GM19324 (cell line): ENCODE data around the gene MT1B.

Source experiments
- ATAC-seq: cut with Tn5 transposase; IDR thresholded peaks from one replicate; pipeline ENCODE4 v1.9.1; 2021; ENCODE audit warnings: mild to moderate bottlenecking, moderate library complexity; ENCODE audit not compliant: unreplicated experiment, low FRiP score

The MT1B gene

DNA sequence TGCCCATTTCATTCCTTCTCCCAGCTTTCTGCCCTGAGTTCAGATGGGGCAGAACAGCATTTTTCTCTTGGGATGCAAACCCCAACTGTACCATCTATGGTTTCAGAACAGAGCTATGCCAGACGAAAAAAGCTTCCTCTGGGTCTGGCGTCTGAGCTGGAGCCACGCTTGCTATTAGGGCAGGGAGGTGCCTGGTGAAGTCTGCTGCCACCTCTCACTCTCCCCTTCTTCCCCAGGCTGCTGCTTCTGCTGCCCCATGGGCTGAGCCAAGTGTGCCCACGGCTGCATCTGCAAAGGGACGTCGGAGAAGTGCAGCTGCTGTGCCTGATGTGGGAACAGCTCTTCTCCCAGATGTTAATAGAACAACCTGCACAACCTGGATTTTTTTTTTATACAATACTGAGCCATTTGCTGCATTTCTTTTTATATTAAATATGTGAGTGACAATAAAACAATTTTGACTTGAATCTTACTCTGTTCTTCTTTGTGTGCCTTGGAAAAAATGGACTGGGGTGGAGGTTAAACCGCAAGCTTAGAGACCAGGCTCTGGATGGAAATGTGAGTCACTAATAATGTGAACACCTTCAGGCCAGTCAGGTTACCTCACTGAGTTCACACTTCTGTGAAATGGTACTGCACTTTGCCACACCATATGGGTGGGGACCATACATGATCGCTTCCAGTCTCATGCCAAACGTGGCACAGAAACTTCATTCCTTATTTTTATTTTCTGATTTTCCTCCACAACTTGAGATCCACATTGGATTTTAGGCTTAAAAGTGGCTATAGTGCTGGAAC lies 14.9 kb upstream of the MT1B start:
- no peak for ATAC-seq

- no peak for ATAC-seq
These were observed 13.6 kb upstream of the MT1B start, which contains the start of gene MT1A for GRCh38 chr16:56637814-56638750. TSS of gene MT1A (plus strand) at chr16:56638666. CDS start at chr16:56638739, 73 bp downstream.

GRCh38 chr16:56639045-56639444 lies 12.6 kb upstream of the MT1B start:
- no peak for ATAC-seq

DNA sequence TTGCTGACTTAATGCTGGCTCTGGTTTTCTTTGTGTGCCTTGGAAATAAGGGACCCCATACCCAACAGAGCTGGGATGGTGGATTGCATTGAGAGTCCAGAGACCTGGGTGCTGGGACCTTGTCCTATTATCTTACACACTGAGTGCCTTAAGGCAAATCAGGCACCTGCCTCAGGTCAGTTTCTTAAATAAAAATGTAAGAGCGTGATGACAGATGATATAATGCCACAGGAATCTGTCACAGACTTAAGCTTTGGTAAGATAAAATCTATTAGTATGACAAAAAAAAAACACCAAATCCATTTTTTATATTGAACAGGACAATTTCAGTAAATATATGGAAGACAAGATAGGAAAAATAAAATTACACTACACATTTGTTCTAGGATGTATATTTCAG lies 11.6 kb upstream of the MT1B start:
- ATAC-seq = no peak

DNA sequence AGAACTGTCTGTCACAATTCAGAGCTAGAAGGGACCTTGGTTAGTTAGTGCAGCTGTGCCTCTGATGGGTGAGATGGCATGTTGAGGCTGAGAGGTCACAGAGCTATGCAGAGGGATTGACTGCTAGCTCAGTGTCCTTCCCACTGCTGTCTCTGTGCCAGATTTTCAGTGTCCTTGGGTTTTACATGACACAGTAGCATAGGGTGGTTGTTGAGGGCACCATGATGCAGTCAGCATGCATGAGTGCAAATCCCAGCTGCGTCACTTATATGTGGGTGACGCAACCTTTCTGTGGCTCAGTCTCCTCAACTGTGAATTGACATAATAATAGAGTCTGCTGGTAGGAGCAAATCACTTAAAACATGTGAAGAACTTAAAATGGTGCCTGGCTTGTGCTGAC lies 10.5 kb upstream of the MT1B start:
- no peak for ATAC-seq

GRCh38 chr16:56643080-56643778 lies 8.5 kb upstream of the MT1B start:
- peak; percentile 83 for ATAC-seq

DNA sequence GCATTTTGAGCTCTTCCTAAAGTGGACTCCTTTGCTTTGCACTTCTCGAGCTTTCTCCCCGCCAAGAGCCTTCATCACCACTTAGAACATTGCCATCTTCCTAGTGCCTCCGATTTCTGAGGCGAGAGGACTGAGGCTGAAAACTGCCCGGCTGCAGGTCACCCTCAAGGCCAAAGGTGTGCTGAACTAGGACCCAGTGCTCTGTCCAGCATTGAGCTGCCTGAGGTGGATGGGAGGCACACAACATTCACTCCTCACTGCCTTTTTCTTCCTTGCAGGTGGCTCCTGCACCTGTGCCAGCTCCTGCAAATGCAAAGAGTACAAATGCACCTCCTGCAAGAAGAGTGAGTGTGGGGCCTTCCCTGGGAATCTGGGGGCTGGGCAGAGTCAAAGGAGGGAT lies 7.9 kb upstream of the MT1B start:
- ATAC-seq = no peak

GRCh38 chr16:56645311-56645710 lies 6.4 kb upstream of the MT1B start:
- ATAC-seq = no peak

DNA sequence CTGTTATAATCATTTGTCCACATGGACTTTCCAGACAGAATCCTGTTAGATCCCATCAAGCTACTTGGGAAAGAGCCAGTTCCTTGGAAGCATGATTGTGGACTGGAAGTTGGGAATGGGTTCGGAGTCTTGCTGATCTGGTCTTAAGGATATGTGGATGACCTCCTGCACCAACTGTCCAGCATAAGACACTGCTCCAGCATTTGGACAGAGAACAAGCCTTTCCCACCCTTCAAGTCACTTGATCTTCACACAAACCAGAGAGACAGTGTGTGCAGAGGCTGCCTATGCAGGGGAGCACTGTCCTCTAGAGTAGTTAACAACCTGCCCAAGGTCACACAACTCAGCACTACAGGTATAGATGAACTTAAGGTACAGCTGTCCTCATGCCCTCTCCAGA lies 5.8 kb upstream of the MT1B start:
- no peak for ATAC-seq

DNA sequence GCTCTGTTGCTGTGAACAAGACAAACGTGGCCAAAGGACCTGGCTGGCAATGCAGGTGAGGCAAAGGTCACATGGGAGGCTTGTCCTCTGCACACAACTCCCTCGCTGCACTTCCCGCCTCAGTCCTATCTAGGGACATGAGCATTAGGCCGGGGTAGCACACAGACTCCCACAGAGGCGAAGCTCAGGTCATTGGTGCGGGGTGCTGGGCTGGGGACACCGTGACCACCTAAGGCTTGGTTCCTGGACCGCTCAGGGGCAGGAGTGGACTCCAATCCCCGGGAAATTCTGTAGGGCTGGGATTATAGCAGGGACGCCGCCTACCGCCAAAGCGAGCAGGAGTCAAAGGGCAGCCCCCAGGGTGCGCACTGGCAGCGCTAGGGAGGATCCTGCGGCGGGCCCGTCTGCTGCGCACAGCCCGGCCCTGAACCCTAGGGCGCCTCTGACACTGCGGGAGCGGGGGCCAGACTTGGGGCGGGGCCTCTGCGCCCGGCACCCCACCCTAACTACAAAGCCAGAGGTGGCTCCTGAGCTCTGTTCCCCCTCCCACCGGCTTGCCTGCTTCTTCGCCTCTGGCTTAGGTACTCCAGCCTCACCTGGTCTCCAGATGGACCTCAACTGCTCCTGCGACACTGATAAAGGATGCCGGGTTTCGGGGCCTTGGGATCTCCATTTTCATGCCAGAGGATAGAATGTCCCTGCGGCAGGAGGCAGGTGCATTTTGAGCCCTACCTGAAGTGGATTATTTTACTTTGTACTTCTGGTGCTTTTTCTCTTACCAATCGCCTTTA lies 3.9 kb upstream of the MT1B start:
- no peak for ATAC-seq

- ATAC-seq = no peak
These were observed 2.4 kb upstream of the MT1B start for GRCh38 chr16:56649271-56649670.

- ATAC-seq = no peak
These were observed 1.9 kb upstream of the MT1B start for GRCh38 chr16:56649820-56650219.

- ATAC-seq = no peak
These were observed 914 bp downstream of the MT1B start for GRCh38 chr16:56652600-56652999.

GRCh38 chr16:56653218-56653617 lies 1.5 kb downstream of the MT1B start:
- no peak for ATAC-seq

DNA sequence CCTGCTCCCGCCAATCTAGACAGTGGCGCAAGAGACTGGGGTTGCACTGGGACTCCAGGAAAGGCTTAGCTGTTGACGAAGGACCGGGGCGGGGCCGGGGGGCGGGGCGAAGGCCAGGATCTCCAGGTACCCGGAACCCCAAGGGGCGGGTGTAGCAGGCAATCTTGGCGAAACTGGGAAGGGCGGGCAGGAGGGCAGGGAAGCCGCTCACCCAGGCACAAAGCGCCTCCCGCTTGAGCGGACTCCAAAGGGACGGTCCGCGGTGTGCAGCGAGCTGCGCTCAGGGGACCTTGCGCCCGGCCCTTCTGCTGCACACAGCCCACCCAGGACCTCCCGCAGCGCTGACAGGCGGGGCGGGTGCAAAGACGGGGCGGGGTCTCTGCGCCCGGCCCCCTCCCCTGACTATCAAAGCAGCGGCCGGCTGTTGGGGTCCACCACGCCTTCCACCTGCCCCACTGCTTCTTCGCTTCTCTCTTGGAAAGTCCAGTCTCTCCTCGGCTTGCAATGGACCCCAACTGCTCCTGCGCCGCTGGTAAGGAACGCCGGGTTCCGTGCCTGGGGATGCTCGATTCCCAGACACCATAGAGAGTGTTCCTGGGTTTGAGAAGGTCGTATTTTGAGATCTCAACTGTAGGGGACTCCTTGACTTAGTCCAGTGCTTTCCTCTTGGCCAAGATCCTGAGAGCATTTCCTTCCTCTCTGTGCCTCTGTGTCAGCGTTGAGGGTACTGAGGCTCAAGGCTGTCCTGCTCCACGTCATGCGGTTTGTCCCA lies 6.1 kb downstream of the MT1B start, which contains the start of gene MT1F:
TSS of gene MT1F (plus strand) at position 405 of the 772 bp plus-strand sequence. CDS start at position 505, 100 bp downstream.
- ATAC-seq = no peak

- ATAC-seq = no peak
These were observed 6.7 kb downstream of the MT1B start for GRCh38 chr16:56658327-56658875.

DNA sequence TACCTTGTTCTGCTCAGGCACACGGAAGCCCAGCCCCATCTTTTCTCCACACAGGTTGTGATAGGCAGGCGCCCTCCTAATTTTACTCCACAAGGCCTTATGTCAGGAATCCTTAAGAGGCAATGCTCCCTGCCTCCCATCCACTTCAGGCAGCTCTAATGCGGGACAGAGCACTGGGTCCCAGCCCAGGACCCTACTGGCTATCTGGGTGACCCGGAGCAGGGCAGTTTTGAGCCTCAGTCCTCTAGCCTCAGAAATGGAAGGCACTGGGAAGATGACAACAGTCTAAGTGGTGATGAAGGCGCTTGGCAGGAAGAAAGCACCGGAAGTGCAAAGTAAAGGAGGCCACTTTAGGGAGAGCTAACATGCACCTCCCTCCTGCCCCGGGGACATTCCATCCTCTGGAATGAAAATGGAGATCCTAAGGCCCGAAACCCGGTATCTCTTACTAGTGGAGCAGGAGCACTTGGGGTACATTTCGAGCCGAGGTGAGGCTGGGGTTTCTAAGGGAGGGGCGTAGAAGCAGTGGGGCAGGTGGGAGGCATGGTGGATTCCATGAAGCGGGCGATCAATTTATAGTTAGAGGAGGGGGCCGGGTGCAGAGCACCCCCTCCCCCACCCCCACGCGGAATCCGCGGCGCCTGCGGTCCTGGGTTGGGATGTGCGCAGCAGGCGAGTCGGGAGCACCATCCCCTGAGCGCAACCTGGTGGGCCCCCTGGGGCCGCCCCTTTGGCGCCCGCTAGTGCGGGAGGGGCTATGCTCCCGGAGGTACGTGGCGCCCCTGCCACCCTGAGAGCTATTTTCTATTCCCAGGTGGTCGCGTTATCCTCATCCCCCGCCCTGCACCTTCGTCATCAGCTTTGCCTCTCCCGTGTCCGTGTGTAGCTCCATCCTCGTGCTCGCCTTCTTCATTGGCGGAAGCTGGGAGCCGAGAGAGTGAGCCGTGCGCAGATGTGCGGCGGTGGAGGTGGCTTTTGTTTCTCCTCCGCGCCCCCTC lies 11.0 kb downstream of the MT1B start:
- ATAC-seq = no peak

GRCh38 chr16:56664506-56664905 lies 12.8 kb downstream of the MT1B start:
- no peak for ATAC-seq
